Suprapubic skin (tissue), 4 donors: ENCODE data around the gene CAPN14. TPM values are rescaled to one million over a fixed set of nuclear protein-coding genes. Genes with fewer than 3 reads are reported as not detected.

Source experiments
- DNase-seq, 2 donors: peaks; one replicate each; pipeline ENCODE4 v3.0.0-alpha.2; 2019; ENCODE audit warnings: low spot score in 2 of 2
- H3K27ac ChIP-seq: fragments of 200-600 bp; sonication (generic); one replicate; pipeline ENCODE4 v1.5.1; 2019
- H3K27me3 ChIP-seq: fragments of 200-600 bp; sonication (generic); one replicate; pipeline ENCODE4 v1.5.1; 2019
- H3K36me3 ChIP-seq: fragments of 200-600 bp; sonication (generic); one replicate; pipeline ENCODE4 v1.5.1; 2019
- H3K4me1 ChIP-seq: fragments of 200-600 bp; sonication (generic); one replicate; pipeline ENCODE4 v1.5.1; 2019
- H3K4me3 ChIP-seq: fragments of 200-600 bp; sonication (generic); one replicate; pipeline ENCODE4 v1.5.1; 2019; ENCODE audit warnings: mild to moderate bottlenecking
- H3K9me3 ChIP-seq: fragments of 200-600 bp; sonication (generic); one replicate; pipeline ENCODE4 v1.5.1; 2019
- EP300 ChIP-seq: sonication (generic); formaldehyde crosslinking; IDR thresholded peaks from one replicate; pipeline ENCODE4 v1.6.1; 2017; ENCODE audit warnings: antibody characterized with exemption
- POLR2A ChIP-seq, 2 donors: fragments of 450-650 bp; IDR thresholded peaks; one replicate each; pipeline ENCODE4 v1.6.1; 2017; ENCODE audit warnings: antibody characterized with exemption in 2 of 2, mild to moderate bottlenecking in 2 of 2, moderate library complexity in 2 of 2
- POLR2AphosphoS5 ChIP-seq, 3 donors: sonication (generic); formaldehyde crosslinking; IDR thresholded peaks; one replicate each; pipeline ENCODE4 v1.6.1; 2017; ENCODE audit warnings: antibody characterized with exemption in 3 of 3
- WGBS: methylation state at CpG from one replicate; pipeline ENCODE4 v1.1.5; 2018; 5-methylcytosine and 5-hydroxymethylcytosine counted together
- total RNA-seq, 4 donors: library from RNA; depleted of rRNA; stranded (reverse); fragments of >200 nt; gene quantifications; one replicate each; pipeline ENCODE4 v1.1.0, GENCODE V29; 2016
- TF ChIP-seq, protein P1 (sequence below), 2 donors: fragments of 200-600 bp in 1 of 2; fragments of 450-650 bp in 1 of 2; sonication (generic) in 1 of 2; IDR thresholded peaks; one replicate each; pipeline ENCODE4 v1.5.1; 2016 to 2019; ENCODE audit warnings: antibody characterized with exemption in 2 of 2, mild to moderate bottlenecking in 1 of 2, moderate library complexity in 1 of 2

CAPN14 gene
- total RNA-seq, 4 donors from 2014 or later = 0.53 to 2.1 (median 0.83) TPM

DNA sequence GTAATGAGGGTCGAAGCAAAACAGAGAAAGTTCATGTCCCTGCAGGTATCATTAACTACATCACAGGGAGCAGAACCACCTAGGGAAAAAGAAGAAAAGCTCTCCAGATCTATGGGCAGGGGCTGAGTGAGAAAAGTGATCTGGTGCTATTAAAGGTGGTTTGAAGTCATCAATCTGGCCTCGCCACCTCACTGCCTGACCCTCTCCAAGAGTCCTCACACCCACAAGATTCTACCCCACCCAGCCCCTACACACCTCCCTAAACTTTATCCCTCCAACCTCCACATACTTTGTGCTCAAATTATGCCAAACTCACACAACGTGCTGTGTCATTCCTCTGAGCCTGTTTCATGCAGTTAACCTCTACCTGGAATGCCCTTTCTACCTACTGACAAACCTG, 81.3 kb downstream of the CAPN14 start:
- DNase-seq = no peak
- TF ChIP-seq EP300 = no peak
- TF ChIP-seq POLR2A (IDR thresholded peaks at IDR 0.05) = no peak
- no peak for TF ChIP-seq POLR2AphosphoS5 (IDR thresholded peaks at IDR 0.05)
- TF ChIP-seq, protein P1, sequence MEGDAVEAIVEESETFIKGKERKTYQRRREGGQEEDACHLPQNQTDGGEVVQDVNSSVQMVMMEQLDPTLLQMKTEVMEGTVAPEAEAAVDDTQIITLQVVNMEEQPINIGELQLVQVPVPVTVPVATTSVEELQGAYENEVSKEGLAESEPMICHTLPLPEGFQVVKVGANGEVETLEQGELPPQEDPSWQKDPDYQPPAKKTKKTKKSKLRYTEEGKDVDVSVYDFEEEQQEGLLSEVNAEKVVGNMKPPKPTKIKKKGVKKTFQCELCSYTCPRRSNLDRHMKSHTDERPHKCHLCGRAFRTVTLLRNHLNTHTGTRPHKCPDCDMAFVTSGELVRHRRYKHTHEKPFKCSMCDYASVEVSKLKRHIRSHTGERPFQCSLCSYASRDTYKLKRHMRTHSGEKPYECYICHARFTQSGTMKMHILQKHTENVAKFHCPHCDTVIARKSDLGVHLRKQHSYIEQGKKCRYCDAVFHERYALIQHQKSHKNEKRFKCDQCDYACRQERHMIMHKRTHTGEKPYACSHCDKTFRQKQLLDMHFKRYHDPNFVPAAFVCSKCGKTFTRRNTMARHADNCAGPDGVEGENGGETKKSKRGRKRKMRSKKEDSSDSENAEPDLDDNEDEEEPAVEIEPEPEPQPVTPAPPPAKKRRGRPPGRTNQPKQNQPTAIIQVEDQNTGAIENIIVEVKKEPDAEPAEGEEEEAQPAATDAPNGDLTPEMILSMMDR (IDR thresholded peaks at IDR 0.05) = no peak
- H3K27me3 ChIP-seq = peaks cover 47% of the 10 kb centered on the region

DNA sequence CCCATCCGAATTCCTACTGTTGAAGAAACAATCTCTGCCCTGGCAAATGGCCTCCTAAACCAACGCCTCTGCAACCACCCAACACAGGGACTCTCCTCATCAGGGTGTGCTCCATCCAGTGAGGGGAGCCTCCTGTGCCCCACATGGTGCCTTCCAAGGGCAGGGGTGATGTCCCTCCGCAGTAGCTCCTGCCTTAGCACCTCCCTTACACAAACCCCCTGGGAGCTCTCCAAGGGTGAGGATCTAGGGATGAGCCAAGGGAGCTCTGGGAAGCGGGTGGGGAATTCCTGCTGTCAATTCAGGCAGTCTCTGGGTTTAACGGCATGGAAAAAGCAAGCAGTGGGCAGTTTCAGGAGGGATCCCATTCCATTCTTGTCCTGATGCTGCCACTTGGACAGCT, 82.8 kb downstream of the CAPN14 start:
- H3K27me3 ChIP-seq = peaks cover 47% of the 10 kb centered on the region
- H3K36me3 ChIP-seq = no peaks in the 10 kb centered on the region
- TF ChIP-seq EP300 = no peak
- TF ChIP-seq, protein P1 (IDR thresholded peaks at IDR 0.05) = no peak
- no peak for TF ChIP-seq POLR2A (IDR thresholded peaks at IDR 0.05)
- no peak for TF ChIP-seq POLR2AphosphoS5 (IDR thresholded peaks at IDR 0.05)
- no peaks in the 10 kb centered on the region for H3K9me3 ChIP-seq
- H3K27ac ChIP-seq = no peak overlapping the region
- DNase-seq = no peak
- peaks cover 21% of the 10 kb centered on the region for H3K4me1 ChIP-seq
- no peak overlapping the region for H3K4me3 ChIP-seq
- WGBS = 87% methylated on average over 3 of the region's 5 CpGs

More for the DNA sequence above, 81.3 kb downstream of the CAPN14 start:
- no peaks in the 10 kb centered on the region for H3K36me3 ChIP-seq
- no peaks in the 10 kb centered on the region for H3K9me3 ChIP-seq
- no peak overlapping the region for H3K4me3 ChIP-seq
- 55% methylated on average over 3 of the region's 3 CpGs for WGBS
- no peak overlapping the region for H3K27ac ChIP-seq
- peaks cover 21% of the 10 kb centered on the region for H3K4me1 ChIP-seq

DNA sequence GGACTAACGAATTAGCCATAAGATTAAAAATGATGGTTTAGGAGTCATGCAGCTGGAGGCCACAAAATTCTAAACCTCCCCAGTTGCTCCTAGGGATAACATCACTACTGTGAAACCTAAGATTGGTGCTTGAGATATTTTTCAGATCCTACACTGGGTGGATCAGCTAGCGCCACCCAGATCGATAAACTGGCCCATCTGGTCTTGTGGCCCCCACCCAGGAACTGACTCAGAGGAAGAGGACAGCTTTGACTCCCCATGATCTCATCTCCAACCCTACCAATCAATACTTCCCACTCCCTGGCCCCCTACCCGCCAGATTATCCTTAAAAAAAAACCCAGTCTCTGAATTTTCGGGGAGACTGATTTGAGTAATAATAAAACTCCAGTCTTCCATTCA, 84.5 kb downstream of the CAPN14 start:
- peaks cover 33% of the 10 kb centered on the region for H3K27me3 ChIP-seq
- H3K36me3 ChIP-seq = no peaks in the 10 kb centered on the region
- no peaks in the 10 kb centered on the region for H3K9me3 ChIP-seq
- H3K27ac ChIP-seq = no peak overlapping the region
- peaks cover 11% of the 10 kb centered on the region for H3K4me1 ChIP-seq
- no peak for TF ChIP-seq EP300
- TF ChIP-seq, protein P1 (IDR thresholded peaks at IDR 0.05) = no peak
- TF ChIP-seq POLR2A (IDR thresholded peaks at IDR 0.05) = no peak
- TF ChIP-seq POLR2AphosphoS5 (IDR thresholded peaks at IDR 0.05) = no peak
- no peak for DNase-seq
- 73% methylated on average over 5 of the region's 5 CpGs for WGBS
- no peak overlapping the region for H3K4me3 ChIP-seq

DNA sequence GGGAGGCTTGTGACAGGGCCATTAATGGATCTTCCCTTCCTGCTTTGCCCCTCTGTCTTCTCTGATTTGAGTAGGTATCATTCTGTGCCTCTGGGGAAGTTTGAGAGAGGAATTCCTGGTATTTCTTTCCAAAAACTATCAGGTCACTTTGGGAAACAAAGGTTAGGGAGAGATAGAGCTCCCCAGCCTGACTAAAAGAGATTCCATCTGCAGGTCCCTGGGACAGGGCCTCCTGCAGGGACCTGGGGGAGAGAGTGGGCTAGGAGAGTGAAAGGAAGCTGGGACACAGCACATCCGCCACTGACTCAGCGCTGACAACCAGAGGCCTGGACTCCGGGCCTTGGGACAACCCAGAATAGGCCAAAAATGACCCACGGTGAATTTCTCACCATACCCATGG, 85.4 kb downstream of the CAPN14 start:
- no peak overlapping the region for H3K27ac ChIP-seq
- 43% methylated on average over 4 of the region's 4 CpGs for WGBS
- H3K27me3 ChIP-seq = peaks cover 24% of the 10 kb centered on the region
- peaks cover 2% of the 10 kb centered on the region for H3K4me1 ChIP-seq
- no peak for DNase-seq
- H3K36me3 ChIP-seq = no peaks in the 10 kb centered on the region
- no peaks in the 10 kb centered on the region for H3K9me3 ChIP-seq
- no peak for TF ChIP-seq POLR2AphosphoS5 (IDR thresholded peaks at IDR 0.05)
- TF ChIP-seq EP300 = no peak
- TF ChIP-seq POLR2A (IDR thresholded peaks at IDR 0.05) = no peak
- no peak overlapping the region for H3K4me3 ChIP-seq

DNA sequence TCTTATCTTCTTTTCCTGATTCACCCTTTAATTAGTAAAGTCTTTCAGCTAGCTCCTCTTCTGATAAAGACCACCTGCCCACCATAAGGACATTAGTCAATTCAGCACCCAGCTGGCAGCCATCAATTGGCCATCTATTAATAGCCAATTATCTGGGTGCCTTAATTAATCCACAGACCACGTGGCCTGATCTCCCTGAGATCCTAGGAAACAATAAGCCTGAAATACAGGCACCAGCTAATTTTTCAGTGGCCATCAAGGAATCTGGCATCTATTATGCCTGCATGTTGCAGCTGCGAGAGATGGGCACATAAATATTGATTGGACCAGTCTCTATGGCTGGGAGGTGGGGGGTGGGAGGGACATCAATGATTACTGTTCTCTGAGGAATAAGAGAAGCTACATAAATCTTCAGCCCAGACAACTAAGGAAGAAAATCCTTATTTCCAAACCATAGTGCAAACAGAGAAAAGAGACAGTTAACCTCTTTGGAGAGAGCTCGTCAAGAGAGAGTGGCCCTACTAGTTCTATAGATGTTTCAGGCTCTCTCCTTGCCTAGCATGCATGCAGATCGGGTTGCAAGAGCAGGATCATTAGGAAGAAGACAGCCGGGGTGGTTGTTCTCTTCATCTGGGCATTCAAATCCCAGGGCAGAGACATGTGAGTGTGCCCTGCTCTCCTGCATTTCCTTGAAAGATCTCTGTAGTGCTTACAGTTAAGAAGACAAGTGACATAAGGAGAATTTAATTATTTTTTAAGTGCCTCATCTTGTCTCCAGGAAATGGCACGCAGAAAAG, 87.7 kb downstream of the CAPN14 start:
- no peaks in the 10 kb centered on the region for H3K4me1 ChIP-seq
- no peak overlapping the region for H3K4me3 ChIP-seq
- no peak for DNase-seq
- WGBS = 58% methylated on average over 6 of the region's 6 CpGs
- peaks cover 8% of the 10 kb centered on the region for H3K27me3 ChIP-seq
- TF ChIP-seq, protein P1 (IDR thresholded peaks at IDR 0.05) = no peak
- no peak for TF ChIP-seq EP300
- TF ChIP-seq POLR2A (IDR thresholded peaks at IDR 0.05) = no peak
- TF ChIP-seq POLR2AphosphoS5 (IDR thresholded peaks at IDR 0.05) = no peak
- no peak overlapping the region for H3K27ac ChIP-seq
- no peaks in the 10 kb centered on the region for H3K36me3 ChIP-seq
- no peaks in the 10 kb centered on the region for H3K9me3 ChIP-seq
